B cell (primary cell): Measurements from ENCODE around the gene MED27.
"Not testable (repeated sequence)": the region's sequence is repeated elsewhere in the genome, so short reads cannot be mapped to it uniquely, and the experiment has no call there.

Source experiments
- CTCF ChIP-seq: fragments of 200-600 bp; IDR thresholded peaks from one replicate; pipeline ENCODE4 v1.8.0; 2022; ENCODE audit warnings: antibody characterized with exemption, mild to moderate bottlenecking
- EZH2 ChIP-seq: IDR thresholded peaks from 2 replicates; pipeline ENCODE4 v1.6.1; 2012; ENCODE audit warnings: borderline replicate concordance, low read depth, mild to moderate bottlenecking, moderate library complexity, low read length; ENCODE audit not compliant: insufficient read depth, poor library complexity, severe bottlenecking

GRCh38 chr9:132010201-132010600 lies 69.5 kb downstream of the MED27 start:
- TF ChIP-seq CTCF, EZH2: not testable (repeated sequence)
